ENCODE measurements around the gene REPS1. TPM values are rescaled to one million over a fixed set of nuclear protein-coding genes. Genes with fewer than 3 reads are reported as not detected.

REPS1 gene
- total and polyA plus RNA-seq, 2 donors from 2014 or later: 33.4 to 37.0 TPM

DNA sequence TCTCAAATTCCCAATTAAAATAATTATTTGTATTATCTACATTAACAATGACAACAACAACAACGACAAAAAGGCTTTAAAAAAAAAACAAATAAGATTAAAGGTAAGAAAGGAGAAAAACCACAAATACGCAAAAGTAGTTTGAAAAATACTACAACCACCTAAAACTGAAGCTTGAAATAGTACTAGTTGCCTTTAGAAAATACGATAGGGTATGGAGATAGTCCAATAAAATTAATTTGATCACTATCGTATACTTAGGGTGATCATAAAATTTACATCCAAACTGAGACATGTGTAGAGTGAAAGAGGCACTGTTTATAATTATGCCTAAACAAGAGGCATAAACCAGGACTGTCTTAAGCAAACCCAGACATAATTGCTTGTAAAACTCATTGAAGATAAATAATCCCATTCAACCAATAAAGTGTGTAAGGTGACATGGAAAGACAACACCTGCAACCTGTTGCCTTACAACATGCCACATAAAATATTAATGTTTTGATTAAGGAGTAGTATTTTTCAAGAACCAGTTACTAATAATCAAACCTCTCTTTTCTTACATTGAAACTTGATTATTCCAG lies 22.7 kb downstream of the REPS1 start:
- Histone ChIP-seq H3K9ac (ENCODE audit: low read length in 3 of 3) (no peak overlapping the region), H3K27me3 (ENCODE audit: control insufficient read depth, insufficient read depth, low read length) (no peaks in the 10 kb centered on the region), H3K4me3 (ENCODE audit: low read length in 3 of 3) (no peak overlapping the region), H3K27ac (ENCODE audit: low read depth in 2 of 2, low read length in 2 of 2) (no peak overlapping the region), H3K9me3 (ENCODE audit: control insufficient read depth in 2 of 3, insufficient read depth in 1 of 3, low read length in 3 of 3) (no peaks in the 10 kb centered on the region), H3K4me1 (ENCODE audit: control insufficient read depth in 2 of 3, insufficient read depth in 2 of 3, low read depth in 1 of 3, low read length in 3 of 3) (peaks cover 0 to 3% (median 0%) of the 10 kb centered on the region in 3 donors), H3K36me3 (ENCODE audit: control insufficient read depth in 2 of 3, insufficient read depth in 3 of 3, low read length in 3 of 3) (no peaks in the 10 kb centered on the region)
- peak; percentile 51 for FAIRE-seq
- intact Hi-C loops (cut with DNase I): no loop called here
- no peak for DNase-seq
- TF ChIP-seq, protein P1, sequence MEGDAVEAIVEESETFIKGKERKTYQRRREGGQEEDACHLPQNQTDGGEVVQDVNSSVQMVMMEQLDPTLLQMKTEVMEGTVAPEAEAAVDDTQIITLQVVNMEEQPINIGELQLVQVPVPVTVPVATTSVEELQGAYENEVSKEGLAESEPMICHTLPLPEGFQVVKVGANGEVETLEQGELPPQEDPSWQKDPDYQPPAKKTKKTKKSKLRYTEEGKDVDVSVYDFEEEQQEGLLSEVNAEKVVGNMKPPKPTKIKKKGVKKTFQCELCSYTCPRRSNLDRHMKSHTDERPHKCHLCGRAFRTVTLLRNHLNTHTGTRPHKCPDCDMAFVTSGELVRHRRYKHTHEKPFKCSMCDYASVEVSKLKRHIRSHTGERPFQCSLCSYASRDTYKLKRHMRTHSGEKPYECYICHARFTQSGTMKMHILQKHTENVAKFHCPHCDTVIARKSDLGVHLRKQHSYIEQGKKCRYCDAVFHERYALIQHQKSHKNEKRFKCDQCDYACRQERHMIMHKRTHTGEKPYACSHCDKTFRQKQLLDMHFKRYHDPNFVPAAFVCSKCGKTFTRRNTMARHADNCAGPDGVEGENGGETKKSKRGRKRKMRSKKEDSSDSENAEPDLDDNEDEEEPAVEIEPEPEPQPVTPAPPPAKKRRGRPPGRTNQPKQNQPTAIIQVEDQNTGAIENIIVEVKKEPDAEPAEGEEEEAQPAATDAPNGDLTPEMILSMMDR (IDR thresholded peaks at IDR 0.05; ENCODE audit: borderline replicate concordance, extremely low read depth, insufficient read depth): no peak

DNA sequence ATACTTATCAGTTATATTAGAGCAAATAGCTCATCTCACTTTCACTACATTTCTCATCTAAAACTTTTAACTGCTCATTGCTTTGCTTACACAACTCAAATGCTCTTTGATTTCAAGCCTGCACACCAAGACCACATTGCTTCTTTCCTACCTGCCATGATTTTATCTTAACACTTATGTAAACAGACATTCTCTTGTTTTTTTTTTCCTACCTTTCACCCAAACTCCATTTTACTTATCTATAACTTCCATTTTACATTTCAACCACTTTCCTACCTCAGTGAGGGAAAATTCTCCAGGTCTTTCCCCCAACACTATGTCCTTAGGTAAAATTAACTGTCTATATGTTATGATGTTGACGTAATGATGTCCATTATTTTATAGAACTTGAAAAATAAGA lies 24.0 kb downstream of the REPS1 start:
- Histone ChIP-seq H3K4me1 (ENCODE audit: control insufficient read depth in 2 of 3, insufficient read depth in 2 of 3, low read depth in 1 of 3, low read length in 3 of 3) (peaks cover 0 to 3% (median 0%) of the 10 kb centered on the region in 3 donors), H3K27me3 (ENCODE audit: control insufficient read depth, insufficient read depth, low read length) (no peaks in the 10 kb centered on the region), H3K9ac (ENCODE audit: low read length in 3 of 3) (no peak overlapping the region), H3K9me3 (ENCODE audit: control insufficient read depth in 2 of 3, insufficient read depth in 1 of 3, low read length in 3 of 3) (no peaks in the 10 kb centered on the region), H3K4me3 (ENCODE audit: low read length in 3 of 3) (no peak overlapping the region), H3K27ac (ENCODE audit: low read depth in 2 of 2, low read length in 2 of 2) (no peak overlapping the region), H3K36me3 (ENCODE audit: control insufficient read depth in 2 of 3, insufficient read depth in 3 of 3, low read length in 3 of 3) (no peaks in the 10 kb centered on the region)
- DNase-seq (no peak), FAIRE-seq (no peak)
- TF ChIP-seq, protein P1 (IDR thresholded peaks at IDR 0.05; ENCODE audit: borderline replicate concordance, extremely low read depth, insufficient read depth): no peak
- intact Hi-C loops (cut with DNase I): no loop called here

DNA sequence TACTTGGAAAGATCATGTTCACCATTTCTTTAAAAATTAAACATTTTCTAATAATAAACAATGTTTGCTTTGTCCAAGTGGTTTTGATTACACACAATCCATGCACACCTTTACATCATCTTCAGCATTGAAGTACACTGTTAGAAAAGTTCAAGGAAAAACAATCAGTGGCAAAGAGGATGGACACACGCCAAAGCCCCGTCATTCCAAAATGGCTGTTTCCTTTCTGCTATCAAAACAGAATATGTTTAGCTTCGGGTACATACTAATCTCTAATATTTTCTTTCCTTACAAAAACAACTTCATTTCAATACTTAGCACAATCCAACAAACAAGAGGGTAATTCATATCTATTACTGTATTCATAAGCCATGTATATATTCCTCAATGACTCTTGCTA lies 24.5 kb downstream of the REPS1 start:
- FAIRE-seq: no peak
- Histone ChIP-seq H3K9ac (ENCODE audit: low read length in 3 of 3) (no peak overlapping the region), H3K4me1 (ENCODE audit: control insufficient read depth in 2 of 3, insufficient read depth in 2 of 3, low read depth in 1 of 3, low read length in 3 of 3) (peaks cover 0 to 3% (median 0%) of the 10 kb centered on the region in 3 donors)

More for the DNA sequence above, 24.5 kb downstream of the REPS1 start:
- no peak overlapping the region for H3K27ac ChIP-seq (ENCODE audit: low read depth in 2 of 2, low read length in 2 of 2)
- DNase-seq: no peak
- H3K4me3 ChIP-seq (ENCODE audit: low read length in 3 of 3): no peak overlapping the region
- H3K27me3 ChIP-seq (ENCODE audit: control insufficient read depth, insufficient read depth, low read length): no peaks in the 10 kb centered on the region
- intact Hi-C loops (cut with DNase I): no loop called here
- H3K9me3 ChIP-seq (ENCODE audit: control insufficient read depth in 2 of 3, insufficient read depth in 1 of 3, low read length in 3 of 3): no peaks in the 10 kb centered on the region
- no peaks in the 10 kb centered on the region for H3K36me3 ChIP-seq (ENCODE audit: control insufficient read depth in 2 of 3, insufficient read depth in 3 of 3, low read length in 3 of 3)
- TF ChIP-seq, protein P1 (IDR thresholded peaks at IDR 0.05; ENCODE audit: borderline replicate concordance, extremely low read depth, insufficient read depth): no peak

All from kidney (tissue), 14 donors.